Activated T-cell treated with anti-CD3 and anti-CD28 coated beads for 4 hours (primary cell): ENCODE results near the gene CSPG5.

Source experiments
- DNase-seq: peaks from one replicate; pipeline ENCODE4 v3.0.0-alpha.2; 2020

The CSPG5 gene

GRCh38 chr3:47586746-47587145, 8.1 kb upstream of the CSPG5 start:
- DNase-seq: no peak

GRCh38 chr3:47583320-47584075, 4.8 kb upstream of the CSPG5 start:
- DNase-seq: no peak

- no peak for DNase-seq
Measured at GRCh38 chr3:47581835-47582234, 3.2 kb upstream of the CSPG5 start.

GRCh38 chr3:47581422-47581821, 2.8 kb upstream of the CSPG5 start:
- no peak for DNase-seq

- no peak for DNase-seq
Measured at GRCh38 chr3:47580481-47580880, 1.8 kb upstream of the CSPG5 start.

GRCh38 chr3:47579875-47580274, 1.2 kb upstream of the CSPG5 start:
- no peak for DNase-seq

GRCh38 chr3:47578119-47578632, 489 bp downstream of the CSPG5 start:
- peak; percentile 19 for DNase-seq

GRCh38 chr3:47577583-47578118, 1.0 kb downstream of the CSPG5 start:
- no peak for DNase-seq

- DNase-seq: no peak
Measured at GRCh38 chr3:47573190-47574172, 5.2 kb downstream of the CSPG5 start.

GRCh38 chr3:47571391-47572175, 7.1 kb downstream of the CSPG5 start:
- DNase-seq: no peak

- DNase-seq: no peak
Measured at GRCh38 chr3:47568901-47569300, 9.8 kb downstream of the CSPG5 start.

GRCh38 chr3:47567149-47567548, 11.5 kb downstream of the CSPG5 start:
- DNase-seq: no peak

- no peak for DNase-seq
Measured at GRCh38 chr3:47566667-47567066, 12.0 kb downstream of the CSPG5 start.

- DNase-seq: no peak
Measured at GRCh38 chr3:47565734-47566550, 12.7 kb downstream of the CSPG5 start.

GRCh38 chr3:47556351-47556750, 22.3 kb downstream of the CSPG5 start:
- DNase-seq: no peak

GRCh38 chr3:47554335-47554734, 24.3 kb downstream of the CSPG5 start:
- no peak for DNase-seq

GRCh38 chr3:47553407-47553806, 25.3 kb downstream of the CSPG5 start:
- no peak for DNase-seq

- DNase-seq: no peak
Measured at GRCh38 chr3:47542471-47543173, 36.0 kb downstream of the CSPG5 start.

- DNase-seq: no peak
Measured at GRCh38 chr3:47541583-47542108, 37.0 kb downstream of the CSPG5 start.

- DNase-seq: no peak
Measured at GRCh38 chr3:47540281-47540680, 38.4 kb downstream of the CSPG5 start.

- DNase-seq: no peak
Measured at GRCh38 chr3:47536967-47537366, 41.7 kb downstream of the CSPG5 start.
